NCI-H446 (cell line): ENCODE results near the gene ABCC11.

Source experiments
- DNase-seq, 2 experiments: peaks; one replicate each; lab custom pipeline; 2025; lab: John Stamatoyannopoulos, UW

ABCC11 gene

DNA sequence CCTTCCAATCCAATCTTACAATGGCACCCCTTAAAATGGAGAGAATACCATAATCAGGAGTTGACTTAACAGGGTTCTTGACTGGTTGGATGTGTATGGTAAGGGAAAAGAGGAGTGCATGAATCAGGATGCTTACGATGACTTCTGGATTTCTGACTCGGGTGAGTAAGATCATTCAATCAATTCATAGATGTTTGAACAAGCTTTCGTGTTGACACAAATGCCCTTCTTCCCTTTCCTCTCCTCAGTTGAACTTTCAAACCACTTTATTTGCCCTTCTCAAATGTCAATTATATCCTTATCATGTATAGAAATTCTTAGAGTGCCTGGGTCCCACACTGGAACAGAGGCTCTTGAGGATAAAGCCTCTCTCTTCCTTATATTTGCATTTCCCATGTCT, 117.4 kb downstream of the ABCC11 start:
- DNase-seq, result no peak

DNA sequence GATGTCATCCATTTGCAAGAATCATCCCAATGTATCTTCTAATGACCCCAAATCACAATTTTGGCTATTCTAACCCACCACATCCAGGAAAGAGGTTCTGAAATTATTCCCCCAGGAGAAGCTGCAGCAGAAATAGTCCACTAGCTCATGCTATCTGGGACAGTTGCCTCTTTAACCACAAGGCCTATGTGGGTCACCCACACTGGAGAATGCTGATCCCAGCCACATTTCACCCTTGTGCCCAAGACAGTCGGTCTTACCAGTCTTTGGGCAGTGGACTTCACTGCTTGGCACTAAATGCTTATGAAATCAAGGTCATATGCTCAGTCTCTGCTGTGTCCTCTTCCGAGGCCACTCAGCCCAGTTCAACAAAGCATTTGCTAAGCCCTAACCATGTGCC, 118.6 kb downstream of the ABCC11 start:
- no peak for DNase-seq

DNA sequence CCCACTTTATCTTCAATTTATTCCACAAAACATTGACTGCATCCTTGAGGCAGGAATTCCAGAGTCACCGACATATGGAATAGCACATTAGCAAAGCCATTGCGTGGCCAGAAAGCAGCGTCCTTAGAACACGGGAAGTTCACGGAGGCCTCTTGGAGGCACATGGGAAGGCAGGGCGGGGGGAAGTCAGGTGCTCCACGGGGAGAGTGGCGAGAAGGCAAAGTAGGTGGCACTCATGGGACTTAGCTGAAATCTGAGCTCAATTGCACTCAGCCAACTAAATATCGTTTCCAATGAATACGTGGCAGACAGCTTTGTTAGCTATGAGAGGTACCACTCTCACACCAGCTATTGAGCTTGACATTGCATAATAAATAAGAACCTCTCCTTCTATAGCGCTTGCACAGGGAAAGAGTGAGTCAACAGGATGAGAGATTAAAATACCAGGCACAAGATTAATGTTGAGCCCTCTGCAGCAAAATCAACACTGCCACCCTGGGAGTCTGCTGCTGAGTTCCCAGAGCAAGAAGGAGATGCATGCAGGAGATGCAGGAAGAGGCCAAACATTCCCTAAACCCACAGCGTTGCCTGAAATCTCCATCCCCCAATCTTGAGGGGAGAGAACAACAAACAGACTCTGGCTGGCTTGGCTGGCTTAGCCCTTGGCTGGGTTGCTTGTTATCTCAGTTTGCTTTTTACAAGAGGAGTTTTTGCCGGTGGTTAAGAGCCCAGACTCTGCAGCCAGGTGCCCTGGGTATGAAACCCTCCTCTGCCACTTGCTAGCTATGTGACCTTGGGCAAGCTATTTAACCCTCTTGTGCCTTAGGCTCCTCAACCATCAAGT, 120.3 kb downstream of the ABCC11 start:
- DNase-seq, result peak in 1 of 2 experiments; percentile 35

DNA sequence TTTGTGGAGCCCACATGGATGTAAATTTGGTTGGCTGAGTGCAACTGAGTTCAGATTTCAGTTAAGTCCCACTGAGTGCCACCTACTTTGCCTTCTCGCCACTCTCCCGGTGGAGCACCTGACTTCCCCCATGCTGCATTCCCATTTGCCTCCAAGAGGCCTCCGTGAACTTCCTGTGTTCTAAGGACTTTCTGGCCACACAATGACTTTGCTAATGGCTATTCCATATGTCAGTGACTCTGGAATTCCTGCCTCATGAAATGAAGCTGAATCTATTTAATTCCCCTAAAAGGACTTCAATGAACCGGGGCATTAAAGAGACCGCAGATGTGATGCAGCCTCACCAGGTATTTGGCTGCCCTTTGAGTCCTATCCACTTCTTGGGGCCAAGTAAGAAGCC, 121.5 kb downstream of the ABCC11 start:
- no peak for DNase-seq

DNA sequence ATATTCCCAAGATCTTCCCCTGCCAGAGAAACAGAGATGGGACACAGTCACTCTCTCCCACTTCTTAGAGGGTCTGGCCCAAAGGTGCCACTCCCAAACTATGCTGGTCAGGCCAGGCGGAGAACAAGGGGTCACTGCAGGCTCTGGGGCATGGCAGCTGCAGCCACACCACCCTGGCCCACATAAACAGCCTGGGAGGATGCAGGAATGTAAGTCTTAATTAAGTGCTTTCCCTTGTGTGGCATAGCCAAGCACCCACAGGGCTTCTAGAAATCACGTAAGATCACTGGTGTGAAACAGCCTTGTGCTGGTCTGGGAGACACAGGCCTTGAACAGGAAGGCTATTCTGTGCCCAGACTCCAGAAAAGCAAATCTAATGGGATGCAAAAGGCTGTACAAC, 123.1 kb downstream of the ABCC11 start:
- DNase-seq, result no peak

DNA sequence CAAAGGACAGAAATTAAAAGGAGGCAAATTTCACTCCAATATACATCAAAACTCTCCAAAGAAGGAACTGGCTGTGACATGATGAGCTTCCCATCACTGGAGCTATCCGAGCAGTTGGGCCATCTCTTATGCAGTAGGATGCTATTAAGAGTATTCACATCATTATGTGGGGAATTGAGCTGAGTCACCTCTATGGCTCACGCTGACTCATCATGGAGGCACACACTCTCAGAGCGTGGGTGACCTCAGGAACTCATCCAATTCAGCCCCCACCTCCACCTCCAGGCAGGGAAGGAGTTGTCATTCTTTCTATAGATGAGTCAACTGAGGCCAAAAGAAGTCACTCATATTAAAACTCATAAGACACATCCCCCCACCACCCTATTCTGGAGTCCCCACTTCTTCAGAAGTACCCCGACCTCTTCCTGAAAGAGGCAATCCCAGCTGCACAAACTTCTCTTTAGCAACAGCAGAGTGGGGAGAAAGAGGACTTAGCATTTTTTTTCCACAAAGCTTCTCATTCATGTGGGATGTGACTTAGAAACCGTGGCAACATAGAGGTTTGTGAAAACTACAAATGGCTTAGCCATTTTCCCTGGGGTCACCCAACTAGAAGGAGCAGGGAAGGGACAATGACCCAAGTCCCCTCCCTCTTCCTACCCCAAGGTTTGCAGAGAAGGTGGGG, 124.1 kb downstream of the ABCC11 start:
- DNase-seq, result no peak

DNA sequence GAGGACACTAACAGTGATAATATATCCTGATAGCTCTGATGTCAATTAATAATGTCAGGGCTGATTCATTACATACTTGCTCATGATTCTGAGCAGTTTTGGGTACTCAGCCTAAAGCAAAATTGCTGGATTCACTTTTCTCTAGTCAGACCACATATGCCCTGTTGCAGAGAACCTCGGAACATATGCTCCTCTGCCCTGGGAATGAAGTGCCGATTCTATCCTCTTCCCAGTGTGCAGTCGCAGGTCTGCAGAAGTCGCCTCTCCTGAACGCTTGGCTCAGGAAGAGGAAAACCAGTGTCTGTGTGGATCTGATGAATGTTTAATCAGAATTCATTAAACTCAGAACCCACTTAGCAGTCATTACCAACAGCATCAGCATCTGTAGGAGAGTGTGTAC, 126.1 kb downstream of the ABCC11 start:
- DNase-seq, result no peak

DNA sequence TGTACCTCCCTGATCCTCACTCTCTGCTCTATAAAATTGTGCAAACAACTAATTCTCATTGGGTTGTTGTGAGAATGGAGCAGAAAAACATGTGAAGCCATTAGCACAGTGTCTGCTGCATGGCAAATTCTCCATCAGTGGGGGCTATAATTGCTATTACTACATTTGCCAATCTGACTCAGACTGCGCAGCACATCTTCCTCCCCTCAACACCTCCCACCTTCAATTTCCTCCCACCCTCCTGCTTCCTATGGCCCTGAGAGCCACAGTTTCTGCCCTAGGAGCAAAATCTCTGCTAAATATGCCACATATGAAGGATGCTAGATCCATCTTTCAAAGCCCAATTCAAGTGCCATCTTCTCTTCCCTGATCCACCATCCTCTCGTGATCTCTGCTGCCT, 128.5 kb downstream of the ABCC11 start:
- no peak for DNase-seq

DNA sequence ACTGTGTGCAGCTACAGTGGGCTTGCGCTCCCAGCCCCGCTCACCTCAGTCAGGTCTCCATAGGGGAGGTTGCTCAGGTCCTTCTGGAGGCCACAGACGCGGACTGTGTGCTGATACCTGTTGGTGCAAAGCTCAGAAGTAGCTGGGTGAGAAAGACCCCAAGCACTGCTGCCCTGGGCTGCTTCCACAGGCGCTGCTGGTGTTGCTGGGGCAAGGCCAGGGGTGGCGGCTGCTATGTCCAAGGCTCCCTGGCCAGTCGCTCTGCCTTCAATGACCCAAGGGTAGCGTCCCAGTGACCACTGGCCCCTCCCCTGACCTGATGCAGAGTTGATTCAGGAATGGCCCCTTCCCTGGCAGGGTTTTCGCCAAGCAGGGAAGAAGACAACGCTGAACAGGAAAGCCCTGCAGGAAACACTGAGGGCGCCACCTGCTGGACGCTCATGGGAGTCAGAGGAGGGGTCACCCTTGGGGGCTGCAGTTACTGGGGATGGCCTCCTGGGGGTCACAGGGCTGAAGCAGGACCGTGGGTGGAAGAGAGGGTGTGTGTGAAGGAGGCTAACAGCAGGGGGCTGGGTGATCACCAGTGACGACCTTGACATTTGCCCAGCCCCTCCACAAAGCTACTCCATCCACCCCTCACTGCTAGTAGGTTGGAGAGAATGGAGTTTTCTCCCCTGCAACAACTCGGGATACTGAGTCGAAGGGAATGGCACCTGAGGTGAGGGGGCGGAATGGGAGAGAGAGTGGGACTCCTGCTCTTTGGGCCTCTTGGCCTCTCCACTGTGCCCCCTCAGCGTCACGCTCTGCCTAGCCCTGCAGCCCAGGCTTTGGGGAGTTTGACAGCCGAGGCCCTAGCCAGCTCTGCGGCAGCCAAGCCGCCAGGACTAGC, 129.9 kb downstream of the ABCC11 start:
- DNase-seq, result peak; percentile 21 to 30
